Small intestine (tissue), 7 donors: ENCODE results near the gene SORBS1. TPM values are rescaled to one million over a fixed set of nuclear protein-coding genes. Genes with fewer than 3 reads are reported as not detected.

Experiments
- DNase-seq, 2 donors: peaks; one replicate each; pipeline versions ENCODE4 v3.0.0 to v3.0.0-alpha.2; 2013
- FAIRE-seq: peaks from 2 replicates; lab custom pipeline; 2012; peaks lifted over from hg19 to GRCh38; lab: Jason Lieb, UNC
- H3K27ac ChIP-seq, 3 donors: one replicate each; pipeline ENCODE4 v1.5.1; 2013; ENCODE audit warnings: low read length in 2 of 3, mild to moderate bottlenecking in 2 of 3, control low read depth in 1 of 3, inconsistent platforms in 1 of 3, low read depth in 1 of 3, moderate library complexity in 1 of 3
- H3K27me3 ChIP-seq, 3 donors: one replicate each; pipeline ENCODE4 v1.6.1; 2013; ENCODE audit warnings: low read length in 3 of 3, inconsistent platforms in 1 of 3; ENCODE audit not compliant: control insufficient read depth in 3 of 3, insufficient read depth in 3 of 3
- H3K36me3 ChIP-seq, 3 donors: one replicate each; pipeline ENCODE4 v1.6.1; 2013; ENCODE audit warnings: low read length in 3 of 3, inconsistent platforms in 1 of 3, low read depth in 1 of 3, mild to moderate bottlenecking in 1 of 3, moderate library complexity in 1 of 3; ENCODE audit not compliant: control insufficient read depth in 3 of 3, insufficient read depth in 2 of 3
- H3K4me1 ChIP-seq, 3 donors: one replicate each; pipeline ENCODE4 v1.6.1; 2013; ENCODE audit warnings: low read length in 2 of 3, inconsistent platforms in 1 of 3, low read depth in 1 of 3, mild to moderate bottlenecking in 1 of 3, moderate library complexity in 1 of 3; ENCODE audit not compliant: control insufficient read depth in 3 of 3, insufficient read depth in 2 of 3
- H3K4me3 ChIP-seq, 3 donors: one replicate each; pipeline ENCODE4 v1.5.1; 2013; ENCODE audit warnings: low read length in 3 of 3, control low read depth in 1 of 3, inconsistent platforms in 1 of 3, low read depth in 1 of 3, mild to moderate bottlenecking in 1 of 3, moderate library complexity in 1 of 3
- H3K9me3 ChIP-seq, 2 donors: one replicate each; pipeline ENCODE4 v1.6.1; 2013; ENCODE audit warnings: low read depth in 1 of 2, low read length in 1 of 2; ENCODE audit not compliant: control insufficient read depth in 2 of 2, insufficient read depth in 1 of 2
- WGBS, 3 donors: extraction: QIAGEN DNeasy Blood & Tissue Kit; methylation state at CpG; one replicate each; pipeline ENCODE4 v1.1.7; 2013; 5-methylcytosine and 5-hydroxymethylcytosine counted together
- polyA plus RNA-seq, 4 donors: library from polyadenylated mRNA; stranded (reverse) in 3 of 4; unstranded in 1 of 4; fragments of 200-250 nt in 3 of 4; fragments of 120-200 nt in 1 of 4; gene quantifications; one replicate each; pipeline versions ENCODE4 v1.2.1 to v1.2.3, GENCODE V29; 2013
- donor health status: healthy with polysubstance abuse.
- donor health status: control.
- donor health status: control.
- donor health status: Bipolar disorder and iron deficiency.
- donor health status: healthy.

The SORBS1 gene
- polyA plus RNA-seq, 4 donors, result 4.9 to 35.5 (median 20.1) TPM

- H3K9me3 ChIP-seq, result no peaks in the 10 kb centered on the region
- H3K27ac ChIP-seq, result no peak overlapping the region
- no peaks in the 10 kb centered on the region for H3K27me3 ChIP-seq
- DNase-seq, result no peak
- no peak for FAIRE-seq
- H3K36me3 ChIP-seq, result peaks cover 0 to 5% (median 0%) of the 10 kb centered on the region in 3 donors
- H3K4me3 ChIP-seq, result no peak overlapping the region
- 67 to 100% (median 72%) methylated on average over 1 of the region's 1 CpG for WGBS, 3 donors
- H3K4me1 ChIP-seq, result peaks cover 0 to 22% (median 0%) of the 10 kb centered on the region in 3 donors
Measured at GRCh38 chr10:95462740-95463667, 98.2 kb downstream of the SORBS1 start.

- no peak overlapping the region for H3K4me3 ChIP-seq
- no peaks in the 10 kb centered on the region for H3K27me3 ChIP-seq
- FAIRE-seq, result no peak
- no peak for DNase-seq
- no peak overlapping the region for H3K27ac ChIP-seq
- H3K9me3 ChIP-seq, result no peaks in the 10 kb centered on the region
- H3K4me1 ChIP-seq, result peaks cover 0 to 15% (median 0%) of the 10 kb centered on the region in 3 donors
- peaks cover 0 to 5% (median 0%) of the 10 kb centered on the region in 3 donors for H3K36me3 ChIP-seq
- WGBS, 3 donors, result 89 to 94% (median 93%) methylated on average over 4 of the region's 4 CpGs
Measured at GRCh38 chr10:95461611-95462010, 99.6 kb downstream of the SORBS1 start.

- 61 to 86% (median 78%) methylated on average over 9 of the region's 9 CpGs for WGBS, 3 donors
- Histone ChIP-seq H3K9me3 (no peaks in the 10 kb centered on the region), H3K27ac (peak overlapping the region in 1 of 3 donors; percentile 19), H3K36me3 (peaks cover 0 to 5% (median 0%) of the 10 kb centered on the region in 3 donors), H3K4me3 (no peak overlapping the region), H3K4me1 (peaks cover 0 to 15% (median 0%) of the 10 kb centered on the region in 3 donors), H3K27me3 (no peaks in the 10 kb centered on the region)
- DNase-seq (no peak), FAIRE-seq (no peak)
Measured at GRCh38 chr10:95459446-95460045, 101.6 kb downstream of the SORBS1 start.

DNA sequence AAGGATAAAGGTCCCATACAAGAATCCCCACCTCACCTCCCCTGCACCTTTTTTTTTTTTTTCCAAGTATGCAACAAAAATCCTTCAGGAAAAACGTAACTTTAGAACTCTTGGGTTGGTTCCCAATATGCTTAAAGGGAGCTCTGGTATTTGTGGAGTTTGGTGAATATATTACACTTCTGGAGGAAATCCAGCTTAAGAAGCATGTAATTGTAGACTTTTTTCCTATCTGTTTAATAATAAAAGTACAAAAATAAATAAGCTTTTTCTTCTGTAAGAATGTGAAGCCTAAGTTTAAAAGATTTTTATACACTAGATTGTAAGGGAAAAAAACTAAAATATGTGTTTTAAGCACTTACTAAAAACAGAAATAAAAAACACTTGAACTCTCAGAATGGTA lies 102.3 kb downstream of the SORBS1 start:
- DNase-seq (no peak), FAIRE-seq (no peak)
- WGBS, 3 donors, result 51 to 76% (median 70%) methylated on average over 1 of the region's 1 CpG
- Histone ChIP-seq H3K4me1 (peaks cover 0 to 14% (median 0%) of the 10 kb centered on the region in 3 donors), H3K36me3 (peaks cover 0 to 5% (median 0%) of the 10 kb centered on the region in 3 donors), H3K27ac (peak overlapping the region in 1 of 3 donors; percentile 19), H3K9me3 (no peaks in the 10 kb centered on the region), H3K4me3 (no peak overlapping the region), H3K27me3 (no peaks in the 10 kb centered on the region)

- H3K27ac ChIP-seq, result no peak overlapping the region
- WGBS, 3 donors, result 81 to 86% (median 85%) methylated on average over 2 of the region's 2 CpGs
- H3K4me3 ChIP-seq, result no peak overlapping the region
- peaks cover 0 to 12% (median 0%) of the 10 kb centered on the region in 3 donors for H3K4me1 ChIP-seq
- FAIRE-seq (no peak), DNase-seq (no peak)
- H3K27me3 ChIP-seq, result no peaks in the 10 kb centered on the region
- H3K9me3 ChIP-seq, result no peaks in the 10 kb centered on the region
- H3K36me3 ChIP-seq, result peaks cover 0 to 5% (median 0%) of the 10 kb centered on the region in 3 donors
Measured at GRCh38 chr10:95458014-95458413, 103.2 kb downstream of the SORBS1 start.

DNA sequence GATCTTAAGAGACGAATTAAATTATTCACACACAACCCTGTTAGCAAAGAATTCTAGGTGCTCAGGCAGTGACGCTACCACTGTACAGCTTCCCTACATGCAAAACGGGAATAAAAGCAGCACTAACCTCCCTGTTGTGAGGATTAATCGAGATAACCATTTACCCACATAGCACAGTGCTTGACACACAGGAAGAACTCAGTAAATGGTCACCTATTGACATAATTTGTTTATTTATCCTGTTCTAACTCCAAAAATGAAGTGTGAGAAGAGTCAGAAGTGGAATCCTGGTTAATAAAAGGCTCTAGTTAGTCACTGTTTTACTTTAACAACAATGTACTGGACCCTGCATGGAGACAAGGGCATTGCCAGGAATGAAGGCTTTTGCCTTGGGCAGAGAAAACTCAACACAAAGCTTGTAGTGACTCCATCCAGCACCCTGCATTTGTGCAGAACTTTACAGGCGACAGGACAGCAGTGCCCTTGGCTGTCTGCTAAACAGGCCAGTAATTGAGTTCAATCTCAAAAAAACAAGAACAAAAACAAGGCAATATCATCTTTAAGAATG lies 103.8 kb downstream of the SORBS1 start:
- H3K4me3 ChIP-seq, result no peak overlapping the region
- H3K4me1 ChIP-seq, result peaks cover 0 to 12% (median 0%) of the 10 kb centered on the region in 3 donors
- no peaks in the 10 kb centered on the region for H3K9me3 ChIP-seq
- DNase-seq, result no peak
- 79 to 81% (median 80%) methylated on average over 5 of the region's 5 CpGs for WGBS, 3 donors
- no peaks in the 10 kb centered on the region for H3K27me3 ChIP-seq
- FAIRE-seq, result no peak
- H3K27ac ChIP-seq, result peak overlapping the region in 1 of 3 donors; percentile 54
- H3K36me3 ChIP-seq, result peaks cover 0 to 5% (median 0%) of the 10 kb centered on the region in 3 donors

GRCh38 chr10:95456516-95456915 lies 104.7 kb downstream of the SORBS1 start:
- no peak overlapping the region for H3K27ac ChIP-seq
- no peak for DNase-seq

DNA sequence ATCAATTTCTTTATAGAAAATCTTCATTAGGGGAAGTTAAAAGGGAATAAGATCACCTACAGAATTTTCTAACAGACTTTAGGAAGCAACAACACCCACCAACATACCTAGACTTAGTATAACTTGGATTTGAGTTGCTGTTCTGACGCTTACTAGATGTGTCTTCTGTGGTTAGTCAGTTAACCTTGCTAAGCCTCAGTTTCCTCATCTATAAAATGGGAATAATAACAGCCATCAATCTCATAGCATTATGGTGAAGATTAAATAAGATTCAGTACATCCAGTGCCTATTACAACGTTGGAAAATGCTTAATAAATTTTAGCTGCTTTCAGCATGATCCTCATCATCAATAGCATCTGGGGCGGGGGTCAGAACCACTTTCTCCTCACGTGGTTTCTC lies 106.2 kb downstream of the SORBS1 start:
- no peak for FAIRE-seq
- Histone ChIP-seq H3K4me1 (peaks cover 0 to 19% (median 0%) of the 10 kb centered on the region in 3 donors), H3K36me3 (peaks cover 0 to 3% (median 0%) of the 10 kb centered on the region in 3 donors), H3K27ac (no peak overlapping the region), H3K27me3 (no peaks in the 10 kb centered on the region), H3K4me3 (no peak overlapping the region), H3K9me3 (no peaks in the 10 kb centered on the region)
- WGBS, 3 donors, result 81 to 85% (median 81%) methylated on average over 4 of the region's 4 CpGs
- DNase-seq, result no peak

More at GRCh38 chr10:95456516-95456915, 104.7 kb downstream of the SORBS1 start:
- Histone ChIP-seq H3K4me3 (no peak overlapping the region), H3K27me3 (no peaks in the 10 kb centered on the region), H3K4me1 (peaks cover 0 to 19% (median 0%) of the 10 kb centered on the region in 3 donors), H3K9me3 (no peaks in the 10 kb centered on the region), H3K36me3 (peaks cover 0 to 5% (median 0%) of the 10 kb centered on the region in 3 donors)
- no peak for FAIRE-seq
- 87 to 93% (median 91%) methylated on average over 2 of the region's 2 CpGs for WGBS, 3 donors
